CD4-positive, alpha-beta T cell treated with Interleukin-15 for 4 hours (primary cell): ENCODE data around the gene MACF1.
"Not testable (repeated sequence)": the region's sequence is repeated elsewhere in the genome, so short reads cannot be mapped to it uniquely, and the experiment has no call there.

Experiments
- DNase-seq: peaks from one replicate; pipeline ENCODE4 v3.0.0-alpha.2; 2020; ENCODE audit warnings: low spot score

MACF1 gene

GRCh38 chr1:39494671-39495410 lies 290.3 kb downstream of the MACF1 start:
- DNase-seq, result no peak

DNA sequence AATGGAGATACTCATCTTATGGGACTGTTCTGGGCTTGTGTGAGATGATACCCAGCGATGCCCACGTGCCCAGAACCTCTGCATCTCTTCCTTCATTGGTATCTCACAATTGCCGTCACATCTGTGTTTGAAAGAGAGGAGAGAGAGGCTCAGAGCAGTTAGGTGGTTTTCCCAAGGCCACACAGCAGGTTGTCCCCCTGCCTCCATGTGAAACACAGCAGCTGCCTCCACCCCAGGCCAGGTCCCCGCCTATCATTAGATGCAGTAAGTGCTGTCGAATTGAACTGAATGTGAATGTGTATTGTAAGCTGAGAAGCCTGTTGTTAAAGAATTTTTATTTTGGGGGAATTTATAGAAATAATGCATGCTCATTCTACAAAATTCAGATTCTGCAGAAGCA lies 292.0 kb downstream of the MACF1 start:
- not testable (repeated sequence) for DNase-seq

GRCh38 chr1:39497585-39497984 lies 293.1 kb downstream of the MACF1 start:
- DNase-seq, result no peak

- DNase-seq, result not testable (repeated sequence)
Measured at GRCh38 chr1:39498096-39498710, 293.7 kb downstream of the MACF1 start.

DNA sequence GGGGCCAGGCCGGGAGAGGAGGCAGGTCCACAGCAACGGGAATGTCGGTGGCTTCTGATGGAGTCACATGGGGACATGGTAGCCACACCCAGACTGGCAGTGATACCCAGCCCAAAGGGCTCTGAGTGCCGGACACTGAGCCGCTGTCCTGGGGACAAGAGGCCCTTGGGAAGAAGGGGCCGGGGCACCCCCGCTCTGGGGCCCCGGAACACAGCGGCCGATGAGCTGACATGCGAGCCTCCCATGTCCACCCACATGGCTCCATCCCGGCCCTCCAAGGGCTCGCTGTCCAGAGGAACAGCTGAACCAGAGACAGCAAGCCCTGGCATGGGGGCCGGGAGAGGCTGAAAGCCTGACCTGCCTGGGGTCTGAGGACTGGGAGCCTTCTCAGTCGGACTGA lies 294.3 kb downstream of the MACF1 start:
- not testable (repeated sequence) for DNase-seq

DNA sequence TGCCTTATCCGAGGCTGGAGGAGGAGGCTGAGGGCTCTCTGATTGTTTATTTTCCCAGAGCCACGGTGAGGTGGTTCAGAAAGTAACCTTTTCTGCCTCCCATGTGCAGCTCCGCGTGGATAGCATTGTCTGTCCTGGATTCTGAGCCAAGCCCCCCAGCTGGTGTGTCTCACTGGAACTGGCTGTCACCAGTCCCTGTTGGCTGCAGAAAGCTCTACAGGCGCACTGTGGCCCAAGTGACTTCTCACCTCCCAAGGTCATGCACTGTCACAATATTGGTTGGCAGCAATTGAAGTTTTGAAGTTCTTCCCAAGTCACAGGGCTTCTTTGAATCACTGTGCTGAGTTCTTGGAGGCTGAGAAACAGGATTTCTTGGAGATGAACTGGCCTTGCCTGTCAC lies 295.2 kb downstream of the MACF1 start:
- DNase-seq, result no peak

DNA sequence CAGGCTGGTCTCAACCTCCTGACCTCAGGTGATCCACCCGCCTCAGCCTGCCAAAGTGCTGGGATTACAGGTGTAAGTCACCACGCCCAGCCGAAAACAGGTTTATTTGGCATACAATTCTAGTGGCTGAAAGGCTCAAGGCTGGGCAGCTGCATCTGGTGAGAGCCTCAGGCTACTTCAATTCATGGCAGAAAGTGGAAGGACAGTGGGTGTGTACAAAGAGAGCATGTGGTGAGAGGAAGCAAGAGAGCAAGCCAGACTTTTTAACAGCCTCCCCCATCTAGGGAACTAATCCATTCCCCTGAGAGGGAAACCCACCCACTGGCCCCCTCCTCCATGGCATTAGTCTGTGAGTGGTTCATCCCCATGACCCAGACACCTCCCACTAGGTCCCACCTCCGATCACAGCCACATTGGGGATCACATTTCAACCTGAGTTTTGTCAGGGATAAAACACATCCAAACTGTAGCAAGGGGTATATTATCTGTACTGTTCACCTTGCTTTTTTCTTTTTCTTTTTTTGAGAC lies 296.4 kb downstream of the MACF1 start:
- no peak for DNase-seq

DNA sequence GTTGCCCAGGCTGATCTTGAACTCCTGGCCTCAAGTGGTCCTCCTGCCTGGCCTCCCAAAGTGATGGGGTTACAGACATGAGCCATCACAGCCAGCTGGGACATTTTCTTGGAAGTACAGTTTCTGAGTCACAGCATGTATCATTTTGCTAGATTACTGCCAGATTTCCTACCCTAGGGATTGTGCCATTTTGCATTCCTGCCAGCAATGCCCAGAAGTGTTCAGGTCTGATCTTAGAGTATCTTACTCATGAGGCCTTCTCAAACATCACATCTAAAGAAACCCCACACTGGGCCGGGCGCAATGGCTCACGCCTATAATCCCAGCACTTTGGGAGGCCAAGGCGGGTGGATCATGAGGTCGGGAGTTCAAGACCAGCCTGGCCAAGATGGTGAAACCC lies 297.2 kb downstream of the MACF1 start:
- DNase-seq, result no peak

GRCh38 chr1:39504436-39504835 lies 299.9 kb downstream of the MACF1 start:
- DNase-seq, result not testable (repeated sequence)

DNA sequence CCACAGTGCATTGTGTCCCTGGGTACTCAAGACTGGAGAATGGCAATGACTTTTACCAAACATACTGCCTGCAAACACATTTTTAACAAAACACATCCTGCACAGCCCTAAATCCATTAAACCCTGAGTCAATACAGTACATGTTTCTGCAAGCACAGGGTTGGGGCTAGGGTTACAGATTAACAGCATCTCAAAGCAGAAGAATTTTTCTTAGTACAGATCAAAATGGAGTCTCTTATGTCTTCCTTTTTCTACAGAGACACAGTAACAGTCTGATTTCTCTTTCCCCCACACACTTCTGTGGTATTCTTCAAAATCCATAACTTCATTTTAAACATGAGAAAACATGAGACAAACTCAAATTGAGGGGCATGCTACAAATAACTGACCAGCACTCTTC lies 300.8 kb downstream of the MACF1 start:
- no peak for DNase-seq

DNA sequence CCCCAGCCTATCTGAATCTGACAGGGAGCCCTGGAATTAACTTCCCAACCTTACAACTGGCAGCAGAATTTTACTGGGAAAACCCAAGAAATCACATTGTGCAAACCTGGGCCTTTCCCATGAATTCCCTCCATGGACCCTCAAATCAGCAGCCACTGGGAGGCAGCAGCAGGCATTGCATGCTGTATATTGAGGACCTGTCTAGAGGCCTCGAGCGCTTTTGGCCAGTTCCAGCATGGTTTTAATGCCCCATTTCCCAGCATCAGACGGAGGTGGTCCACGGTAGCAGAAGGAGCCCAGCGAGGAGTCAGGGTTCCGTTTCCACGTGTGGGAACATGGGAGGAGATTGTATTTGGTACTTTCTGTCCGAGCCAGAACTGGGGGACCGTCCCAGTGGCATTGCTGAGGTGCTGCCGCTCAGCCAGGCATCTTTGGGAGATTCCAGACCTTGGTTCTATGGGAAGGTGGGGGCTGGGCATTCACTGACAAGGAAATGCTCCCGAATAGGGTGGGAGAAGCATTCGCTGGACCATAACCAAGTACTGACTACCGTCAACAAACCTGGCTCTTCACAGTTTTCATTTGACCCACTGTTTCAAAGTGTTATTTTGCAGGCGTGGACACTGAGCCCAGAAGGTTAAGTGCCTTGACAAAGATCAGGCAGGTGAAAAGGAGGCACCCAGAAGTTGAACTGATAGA lies 302.9 kb downstream of the MACF1 start:
- no peak for DNase-seq

DNA sequence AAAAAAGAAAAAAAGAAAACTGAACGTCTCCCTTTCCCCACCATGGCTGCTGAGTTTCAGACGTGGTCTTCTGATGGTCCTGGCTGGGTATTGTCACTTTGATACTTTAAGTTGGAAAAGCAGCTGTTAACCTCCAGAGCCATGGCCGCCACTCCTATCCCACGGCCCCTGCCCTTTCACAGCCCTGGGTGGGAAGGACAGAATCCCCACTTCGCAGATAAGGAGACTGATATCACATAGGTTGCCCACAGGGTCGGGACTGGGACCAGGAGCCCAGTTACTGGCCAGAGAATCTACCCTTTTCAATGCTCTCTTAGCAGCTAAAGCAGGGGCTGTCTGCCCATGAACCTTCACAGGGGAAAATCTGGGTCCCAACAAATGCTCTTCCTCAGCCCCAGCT lies 303.8 kb downstream of the MACF1 start:
- DNase-seq, result no peak

DNA sequence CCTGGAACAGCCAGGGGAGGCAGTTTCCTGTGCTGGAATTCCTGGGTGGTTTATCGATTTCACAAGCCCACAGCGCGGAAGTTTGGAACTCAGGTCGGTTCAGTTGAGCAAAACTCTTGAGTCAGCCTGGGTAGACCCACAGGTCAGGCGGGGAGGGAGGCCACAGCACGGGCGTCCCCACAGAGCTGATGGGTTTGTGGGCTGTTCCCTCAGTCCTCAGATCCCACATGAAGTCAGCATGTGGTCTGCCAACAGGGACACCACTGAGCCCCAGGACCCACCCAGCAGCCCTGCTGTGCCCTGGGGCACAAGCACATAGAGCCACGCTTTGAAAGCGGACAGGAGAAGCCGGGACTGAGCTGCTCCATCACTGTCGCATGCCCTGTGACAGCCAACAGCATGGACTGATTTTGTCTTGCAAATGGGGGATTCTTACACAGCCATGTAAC lies 304.4 kb downstream of the MACF1 start:
- DNase-seq, result no peak

DNA sequence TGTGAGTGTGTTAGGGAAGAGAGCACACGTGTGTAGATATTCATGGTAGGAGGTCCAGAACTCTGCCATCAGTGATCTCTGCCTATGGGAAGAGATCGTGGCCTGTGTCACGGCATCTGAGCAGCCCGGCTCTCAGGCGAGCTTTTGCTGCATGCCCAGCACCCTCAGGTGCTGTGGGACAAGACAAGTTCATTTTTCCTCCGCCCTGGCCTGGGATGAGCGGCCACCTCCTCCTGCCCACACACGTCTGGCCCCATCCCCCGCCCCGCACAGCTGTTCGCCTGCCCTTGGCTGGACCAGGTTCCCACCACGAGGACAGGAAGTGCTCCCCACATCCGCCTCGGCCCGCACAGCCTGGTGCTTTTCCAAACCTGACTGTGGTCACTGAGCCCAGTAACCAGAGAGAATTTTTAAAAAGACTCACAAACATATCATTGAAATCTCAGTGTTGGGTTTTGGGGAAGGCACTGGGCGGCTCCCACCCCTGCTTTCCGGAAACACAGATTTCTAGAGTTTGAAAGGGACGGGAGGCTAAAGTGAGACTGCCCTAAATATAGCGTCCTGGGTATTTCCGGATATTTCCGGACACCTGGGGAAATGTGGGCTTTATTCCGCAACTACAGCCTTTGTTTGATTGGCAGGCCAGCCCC lies 305.0 kb downstream of the MACF1 start:
- DNase-seq, result peak; percentile 6

- DNase-seq, result not testable (repeated sequence)
Measured at GRCh38 chr1:39510570-39511186, 306.2 kb downstream of the MACF1 start.

- DNase-seq, result not testable (repeated sequence)
Measured at GRCh38 chr1:39511477-39511876, 307.0 kb downstream of the MACF1 start.

- not testable (repeated sequence) for DNase-seq
Measured at GRCh38 chr1:39512234-39512847, 307.8 kb downstream of the MACF1 start.

DNA sequence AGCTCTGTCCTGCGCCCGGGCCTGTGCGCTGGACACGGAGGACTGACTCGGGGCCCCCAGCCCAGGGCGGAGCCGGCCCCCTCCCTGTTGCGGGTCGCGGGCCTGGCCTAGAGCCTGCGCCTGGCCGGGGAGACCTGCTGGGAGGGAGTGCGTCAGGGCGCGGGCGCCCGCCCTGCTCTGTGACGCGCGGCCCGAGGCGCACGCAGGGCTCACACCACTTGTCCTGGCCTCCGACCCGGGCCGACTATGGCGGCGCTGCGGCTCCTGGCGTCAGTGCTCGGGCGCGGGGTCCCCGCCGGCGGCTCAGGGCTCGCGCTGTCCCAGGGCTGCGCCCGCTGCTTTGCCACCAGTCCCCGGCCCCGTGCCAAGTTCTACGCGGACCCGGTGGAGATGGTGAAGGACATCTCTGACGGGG lies 310.2 kb downstream of the MACF1 start:
- DNase-seq, result not testable (repeated sequence)

DNA sequence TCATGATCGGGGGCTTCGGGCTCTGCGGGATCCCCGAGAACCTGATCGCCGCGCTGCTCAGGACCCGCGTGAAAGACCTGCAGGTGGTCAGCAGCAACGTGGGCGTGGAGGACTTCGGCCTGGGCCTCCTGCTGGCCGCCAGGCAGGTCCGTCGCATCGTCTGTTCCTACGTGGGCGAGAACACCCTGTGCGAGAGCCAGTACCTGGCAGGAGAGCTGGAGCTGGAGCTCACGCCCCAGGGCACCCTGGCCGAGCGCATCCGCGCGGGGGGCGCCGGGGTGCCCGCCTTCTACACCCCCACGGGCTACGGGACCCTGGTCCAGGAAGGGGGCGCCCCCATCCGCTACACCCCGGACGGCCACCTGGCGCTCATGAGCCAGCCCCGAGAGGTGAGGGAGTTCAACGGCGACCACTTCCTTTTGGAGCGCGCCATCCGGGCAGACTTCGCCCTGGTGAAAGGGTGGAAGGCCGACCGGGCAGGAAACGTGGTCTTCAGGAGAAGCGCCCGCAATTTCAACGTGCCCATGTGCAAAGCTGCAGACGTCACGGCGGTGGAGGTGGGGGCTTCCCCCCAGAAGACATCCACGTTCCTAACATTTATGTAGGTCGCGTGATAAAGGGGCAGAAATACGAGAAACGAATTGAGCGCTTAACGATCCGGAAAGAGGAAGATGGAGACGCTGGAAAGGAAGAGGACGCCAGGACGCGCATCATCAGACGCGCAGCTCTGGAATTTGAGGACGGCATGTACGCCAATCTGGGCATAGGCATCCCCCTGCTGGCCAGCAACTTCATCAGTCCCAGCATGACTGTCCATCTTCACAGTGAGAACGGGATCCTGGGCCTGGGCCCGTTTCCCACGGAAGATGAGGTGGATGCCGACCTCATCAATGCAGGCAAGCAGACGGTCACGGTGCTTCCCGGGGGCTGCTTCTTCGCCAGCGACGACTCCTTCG lies 310.9 kb downstream of the MACF1 start:
- not testable (repeated sequence) for DNase-seq

GRCh38 chr1:39516841-39517240 lies 312.3 kb downstream of the MACF1 start:
- not testable (repeated sequence) for DNase-seq
